CMK (cell line): ENCODE data around the gene MRPS21.
A peak's percentile ranks its signal among the peaks of the same experiment; 100 is the strongest.
"Not testable (repeated sequence)": the region's sequence is repeated elsewhere in the genome, so short reads cannot be mapped to it uniquely, and the experiment has no call there.

Experiments used
- DNase-seq: peaks from one replicate; pipeline ENCODE4 v3.0.0-alpha.2; 2010; ENCODE audit warnings: low read depth

The MRPS21 gene

GRCh38 chr1:150281758-150282557 is 11.7 kb upstream of the MRPS21 start, which contains the start of gene CIART:
Gene CIART (plus strand): TSS chr1:150282554. CDS start chr1:150283268, 714 bp downstream.
- DNase-seq, result peak; percentile 66

GRCh38 chr1:150282558-150282958 is 11.1 kb upstream of the MRPS21 start:
- no peak for DNase-seq

- DNase-seq, result no peak
Measured at GRCh38 chr1:150283260-150283659, 10.4 kb upstream of the MRPS21 start.

GRCh38 chr1:150288382-150288781 is 5.3 kb upstream of the MRPS21 start:
- no peak for DNase-seq

- no peak for DNase-seq
Measured at GRCh38 chr1:150288822-150289221, 4.8 kb upstream of the MRPS21 start.

- no peak for DNase-seq
Measured at GRCh38 chr1:150295476-150295875, 1.8 kb downstream of the MRPS21 start.

GRCh38 chr1:150299716-150300115 is 6.1 kb downstream of the MRPS21 start:
- DNase-seq, result no peak

GRCh38 chr1:150302338-150302737 is 8.7 kb downstream of the MRPS21 start:
- no peak for DNase-seq

- no peak for DNase-seq
Measured at GRCh38 chr1:150302902-150303301, 9.2 kb downstream of the MRPS21 start.

GRCh38 chr1:150308585-150308984 is 14.9 kb downstream of the MRPS21 start:
- not testable (repeated sequence) for DNase-seq

- no peak for DNase-seq
Measured at GRCh38 chr1:150309758-150310508, 16.3 kb downstream of the MRPS21 start.

- DNase-seq, result no peak
Measured at GRCh38 chr1:150311762-150312161, 18.1 kb downstream of the MRPS21 start.

- DNase-seq, result not testable (repeated sequence)
Measured at GRCh38 chr1:150314691-150315090, 21.0 kb downstream of the MRPS21 start.

GRCh38 chr1:150320667-150320978 is 27.0 kb downstream of the MRPS21 start:
- no peak for DNase-seq

- no peak for DNase-seq
Measured at GRCh38 chr1:150321826-150322166, 28.1 kb downstream of the MRPS21 start.

GRCh38 chr1:150322310-150322709 is 28.6 kb downstream of the MRPS21 start:
- DNase-seq, result no peak

GRCh38 chr1:150332651-150333290 is 39.1 kb downstream of the MRPS21 start:
- no peak for DNase-seq

- DNase-seq, result no peak
Measured at GRCh38 chr1:150346316-150346715, 52.7 kb downstream of the MRPS21 start.

GRCh38 chr1:150352866-150353265 is 59.2 kb downstream of the MRPS21 start:
- no peak for DNase-seq
